ENCODE measurements around the gene AK2.

DNA sequence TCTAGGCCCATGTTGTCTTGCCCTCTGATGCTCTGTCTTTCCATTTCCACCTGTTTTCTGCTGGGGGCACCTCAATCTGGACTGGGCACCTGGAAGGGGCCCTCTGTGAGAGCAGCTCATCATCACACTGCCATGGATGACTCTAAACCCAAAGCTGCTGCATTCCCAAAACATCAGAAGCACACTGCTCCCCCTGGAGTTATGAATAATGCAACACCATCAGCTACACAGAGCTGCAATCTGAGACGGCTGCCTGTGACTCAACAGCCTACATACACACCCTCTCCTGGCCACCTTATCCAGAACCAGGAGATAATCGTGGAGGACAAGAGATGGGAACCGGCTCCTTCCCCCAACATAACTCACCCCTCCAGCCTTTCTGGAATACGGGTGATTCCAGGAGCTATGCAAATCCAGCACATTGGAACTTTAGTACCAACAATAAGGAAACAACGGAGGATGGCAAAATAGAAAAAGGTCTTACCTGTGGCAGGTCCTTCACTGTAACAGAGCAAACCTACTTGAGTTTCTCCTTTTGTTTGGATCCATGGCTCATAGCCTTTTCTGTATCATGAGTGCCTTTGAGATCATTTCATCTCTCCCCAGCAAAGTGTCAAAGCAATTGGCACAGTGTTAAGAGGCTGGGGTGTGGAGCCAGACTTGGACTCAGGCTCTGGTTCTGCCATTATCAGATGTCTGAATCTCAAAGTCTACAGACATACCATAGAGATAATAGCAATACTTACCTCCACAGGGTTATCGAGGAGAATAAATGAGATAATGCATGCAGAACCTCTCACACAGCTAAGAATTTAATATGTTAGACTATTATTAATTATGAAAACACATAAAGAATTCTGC is 29.3 kb downstream of the AK2 start:
- TF ChIP-seq POLR2A (IDR thresholded peaks at IDR 0.05; ENCODE audit: low read depth, low read length), result no peak
- TF ChIP-seq TAF1 (IDR thresholded peaks at IDR 0.05; ENCODE audit: borderline replicate concordance, low read depth, low read length), result no peak
- TF ChIP-seq POLR2AphosphoS5 (IDR thresholded peaks at IDR 0.05; ENCODE audit: low read depth, low read length), result no peak
